GM06990 (cell line): ENCODE data around the gene FAM131C.
"Not testable (repeated sequence)": the region's sequence is repeated elsewhere in the genome, so short reads cannot be mapped to it uniquely, and the experiment has no call there.

Experiments
- DNase-seq: peaks from one replicate; pipeline ENCODE4 v3.0.0-alpha.2; 2011; ENCODE audit not compliant: insufficient read length; ENCODE audit errors: extremely low read depth
- H3K27me3 ChIP-seq: replicated peaks from 2 replicates; pipeline ENCODE4 v1.6.0; 2011; ENCODE audit warnings: low read length; ENCODE audit not compliant: control insufficient read depth, insufficient read depth
- H3K36me3 ChIP-seq: 2 replicates; pipeline ENCODE4 v1.5.1; 2011; ENCODE audit warnings: low read length; ENCODE audit not compliant: control insufficient read depth, insufficient read depth
- H3K4me3 ChIP-seq: replicated peaks from 2 replicates; pipeline ENCODE4 v1.5.1; 2011; ENCODE audit warnings: low read depth, mild to moderate bottlenecking, control low read depth, low read length
- CTCF ChIP-seq: IDR thresholded peaks from 2 replicates; pipeline ENCODE4 v1.5.1; 2011; ENCODE audit warnings: low read length, control low read depth, mild to moderate bottlenecking, inconsistent platforms; ENCODE audit not compliant: insufficient read depth, poor library complexity, severe bottlenecking

FAM131C gene

GRCh38 chr1:16110884-16111283 is 37.4 kb upstream of the FAM131C start:
- no peak for TF ChIP-seq CTCF
- Histone ChIP-seq H3K4me3 (no peak overlapping the region), H3K27me3 (no peaks in the 10 kb centered on the region; the same call in none of the 2 replicates), H3K36me3 (no peaks in the 10 kb centered on the region)
- no peak for DNase-seq

- no peak for TF ChIP-seq CTCF
- DNase-seq: no peak
- Histone ChIP-seq H3K4me3 (no peak overlapping the region), H3K27me3 (no peaks in the 10 kb centered on the region; the same call in none of the 2 replicates), H3K36me3 (no peaks in the 10 kb centered on the region)
These were observed 37.0 kb upstream of the FAM131C start for GRCh38 chr1:16110456-16110855.

- no peak for TF ChIP-seq CTCF
- H3K4me3 ChIP-seq: no peak overlapping the region
- no peaks in the 10 kb centered on the region; the same call in none of the 2 replicates for H3K27me3 ChIP-seq
- no peak for DNase-seq
- H3K36me3 ChIP-seq: no peaks in the 10 kb centered on the region
These were observed 36.1 kb upstream of the FAM131C start for GRCh38 chr1:16109571-16109970.

- not testable (repeated sequence) for DNase-seq, H3K4me3 ChIP-seq, H3K27me3 ChIP-seq, H3K36me3 ChIP-seq
These were observed 33.6 kb upstream of the FAM131C start for GRCh38 chr1:16107039-16107438.

GRCh38 chr1:16101623-16102022 is 28.2 kb upstream of the FAM131C start:
- H3K27me3 ChIP-seq: no peaks in the 10 kb centered on the region; the same call in 1 of the 2 replicates
- no peaks in the 10 kb centered on the region for H3K36me3 ChIP-seq
- H3K4me3 ChIP-seq: no peak overlapping the region
- no peak for TF ChIP-seq CTCF
- DNase-seq: no peak

- Histone ChIP-seq H3K27me3 (peaks cover 2% of the 10 kb centered on the region), H3K36me3 (no peaks in the 10 kb centered on the region), H3K4me3 (no peak overlapping the region)
- no peak for TF ChIP-seq CTCF
- DNase-seq: no peak
These were observed 26.0 kb upstream of the FAM131C start for GRCh38 chr1:16099412-16099811.
